Measurements from ENCODE around the gene NFIX. TPM values are rescaled to one million over a fixed set of nuclear protein-coding genes. Genes with fewer than 3 reads are reported as not detected.
A peak's percentile ranks its signal among the peaks of the same experiment; 100 is the strongest.

The NFIX gene
- total RNA-seq, 1 donor from 2014 or later = 8.4 TPM

DNA sequence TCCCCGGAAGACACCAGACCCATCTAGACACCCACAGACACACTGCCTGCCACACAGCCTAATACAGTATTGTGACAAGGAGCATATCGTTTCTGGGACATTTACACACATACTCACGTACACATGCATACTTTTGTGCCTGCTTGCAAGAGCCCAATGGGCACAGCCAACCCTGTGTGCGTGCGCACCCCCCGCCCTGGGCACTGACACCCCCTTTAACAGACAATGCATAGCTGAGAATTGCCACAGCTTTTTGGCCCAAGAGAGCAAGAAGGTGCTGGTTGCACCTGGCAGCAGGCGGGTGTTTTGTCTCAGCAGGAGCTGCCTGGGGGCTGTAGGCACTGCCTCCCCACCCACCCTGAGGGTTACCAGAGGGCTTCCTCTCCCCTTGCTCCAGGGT is 1.7 kb upstream of the NFIX start:
- peaks cover 19% of the 10 kb centered on the region for H4K20me1 ChIP-seq (ENCODE audit: insufficient read depth, low read length)
- H3K9me3 ChIP-seq (ENCODE audit: insufficient read depth, low read depth, low read length) = no peaks in the 10 kb centered on the region
- no peak for FAIRE-seq
- H3K4me3 ChIP-seq (ENCODE audit: insufficient read depth, low read depth, low read length) = no peak overlapping the region
- Mint-ChIP-seq H3K4me1 (ENCODE audit: low read depth, unreplicated experiment) (no peaks in the 10 kb centered on the region), H3K4me3 (ENCODE audit: unreplicated experiment) (no peak overlapping the region), H3K27me3 (ENCODE audit: low read depth, unreplicated experiment) (peaks cover 60% of the 10 kb centered on the region), H3K36me3 (ENCODE audit: low read depth, unreplicated experiment) (peaks cover 7% of the 10 kb centered on the region), H3K9me3 (ENCODE audit: unreplicated experiment) (peaks cover 3% of the 10 kb centered on the region), H3K27ac (ENCODE audit: unreplicated experiment) (no peak overlapping the region)
- H3K4me1 ChIP-seq (ENCODE audit: insufficient read depth, low read length) = peaks cover 19% of the 10 kb centered on the region
- TF ChIP-seq, protein P1, sequence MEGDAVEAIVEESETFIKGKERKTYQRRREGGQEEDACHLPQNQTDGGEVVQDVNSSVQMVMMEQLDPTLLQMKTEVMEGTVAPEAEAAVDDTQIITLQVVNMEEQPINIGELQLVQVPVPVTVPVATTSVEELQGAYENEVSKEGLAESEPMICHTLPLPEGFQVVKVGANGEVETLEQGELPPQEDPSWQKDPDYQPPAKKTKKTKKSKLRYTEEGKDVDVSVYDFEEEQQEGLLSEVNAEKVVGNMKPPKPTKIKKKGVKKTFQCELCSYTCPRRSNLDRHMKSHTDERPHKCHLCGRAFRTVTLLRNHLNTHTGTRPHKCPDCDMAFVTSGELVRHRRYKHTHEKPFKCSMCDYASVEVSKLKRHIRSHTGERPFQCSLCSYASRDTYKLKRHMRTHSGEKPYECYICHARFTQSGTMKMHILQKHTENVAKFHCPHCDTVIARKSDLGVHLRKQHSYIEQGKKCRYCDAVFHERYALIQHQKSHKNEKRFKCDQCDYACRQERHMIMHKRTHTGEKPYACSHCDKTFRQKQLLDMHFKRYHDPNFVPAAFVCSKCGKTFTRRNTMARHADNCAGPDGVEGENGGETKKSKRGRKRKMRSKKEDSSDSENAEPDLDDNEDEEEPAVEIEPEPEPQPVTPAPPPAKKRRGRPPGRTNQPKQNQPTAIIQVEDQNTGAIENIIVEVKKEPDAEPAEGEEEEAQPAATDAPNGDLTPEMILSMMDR (IDR thresholded peaks at IDR 0.05; ENCODE audit: insufficient read depth, low read depth, low read length) = no peak
- TF ChIP-seq EZH2 (IDR thresholded peaks at IDR 0.05; ENCODE audit: insufficient read depth, low read length) = no peak
- H3K36me3 ChIP-seq (ENCODE audit: insufficient read depth, low read length) = peaks cover under 1% of the 10 kb centered on the region
- H3K4me2 ChIP-seq (ENCODE audit: low read length) = no peak overlapping the region
- H3K27me3 ChIP-seq (ENCODE audit: insufficient read depth, low read length) = no peaks in the 10 kb centered on the region
- no peak overlapping the region for H3K27ac ChIP-seq (ENCODE audit: low read depth, low read length)
- H3K9ac ChIP-seq (ENCODE audit: low read length) = no peak overlapping the region
- DNase-seq (ENCODE audit: low read depth) = no peak
- no peak overlapping the region for H2AFZ ChIP-seq (ENCODE audit: low read depth, low read length)
- H3K79me2 ChIP-seq (ENCODE audit: insufficient read depth, low read length) = peaks cover 32% of the 10 kb centered on the region

GRCh38 chr19:12995596-12996405 is 526 bp downstream of the NFIX start:
- H3K27ac Mint-ChIP-seq (ENCODE audit: unreplicated experiment) = no peak overlapping the region

More at GRCh38 chr19:12995596-12996405, 526 bp downstream of the NFIX start:
- Histone ChIP-seq H3K4me1 (ENCODE audit: insufficient read depth, low read length) (peaks cover 19% of the 10 kb centered on the region), H4K20me1 (ENCODE audit: insufficient read depth, low read length) (peaks cover 35% of the 10 kb centered on the region), H3K9ac (ENCODE audit: low read length) (peak overlapping the region; percentile 87), H3K9me3 (ENCODE audit: insufficient read depth, low read depth, low read length) (no peaks in the 10 kb centered on the region), H3K4me2 (ENCODE audit: low read length) (peak overlapping the region; percentile 86), H3K27ac (ENCODE audit: low read depth, low read length) (peak overlapping the region; percentile 63), H3K27me3 (ENCODE audit: insufficient read depth, low read length) (no peaks in the 10 kb centered on the region), H3K36me3 (ENCODE audit: insufficient read depth, low read length) (peaks cover 5% of the 10 kb centered on the region), H2AFZ (ENCODE audit: low read depth, low read length) (peak overlapping the region; percentile 75), H3K4me3 (ENCODE audit: insufficient read depth, low read depth, low read length) (peak overlapping the region; percentile 72), H3K79me2 (ENCODE audit: insufficient read depth, low read length) (peaks cover 53% of the 10 kb centered on the region)
- TF ChIP-seq, protein P1 (IDR thresholded peaks at IDR 0.05; ENCODE audit: insufficient read depth, low read depth, low read length) = no peak
- no peak for TF ChIP-seq EZH2 (IDR thresholded peaks at IDR 0.05; ENCODE audit: insufficient read depth, low read length)
- DNase-seq (ENCODE audit: low read depth) (no peak), FAIRE-seq (no peak)
- Mint-ChIP-seq H3K4me1 (ENCODE audit: low read depth, unreplicated experiment) (no peaks in the 10 kb centered on the region), H3K4me3 (ENCODE audit: unreplicated experiment) (peak overlapping the region; percentile 87), H3K27me3 (ENCODE audit: low read depth, unreplicated experiment) (peaks cover 77% of the 10 kb centered on the region), H3K36me3 (ENCODE audit: low read depth, unreplicated experiment) (peaks cover 11% of the 10 kb centered on the region), H3K9me3 (ENCODE audit: unreplicated experiment) (peaks cover 6% of the 10 kb centered on the region)

Data from astrocyte (in vitro differentiated cells and primary cell).